Renal cortical epithelial cell (primary cell): ENCODE results near the gene BCL11A. TPM values are rescaled to one million over a fixed set of nuclear protein-coding genes. Genes with fewer than 3 reads are reported as not detected.

Source experiments
- DNase-seq: peaks from one replicate; pipeline ENCODE4 v3.0.0-alpha.2; 2011; ENCODE audit warnings: low read depth
- total RNA-seq: library from RNA; depleted of rRNA; stranded (reverse); fragments of >200 nt; gene quantifications from 2 replicates; pipeline ENCODE4 v1.2.3, GENCODE V29; 2014

BCL11A gene
- total RNA-seq, 1 donor from 2014 or later, result 0.80 TPM

DNA sequence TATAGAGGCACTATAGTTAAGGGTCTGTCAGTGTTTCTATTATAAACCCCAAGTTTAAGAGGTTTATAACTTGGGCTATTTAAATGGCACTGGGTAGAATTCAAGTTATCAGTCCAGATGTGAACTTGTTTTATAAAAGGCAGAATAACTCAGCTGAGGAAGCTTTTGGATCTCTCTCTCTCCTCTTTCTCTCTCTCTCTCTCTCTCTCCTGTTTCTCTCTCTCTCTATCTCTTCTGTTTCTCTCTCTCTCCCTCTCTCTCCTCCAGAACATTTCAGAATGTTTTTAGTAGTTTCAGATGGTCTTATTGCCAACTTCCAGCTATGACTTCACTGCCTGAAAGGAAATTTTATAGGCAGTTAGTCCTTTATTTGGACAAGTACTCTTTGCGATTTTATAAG, 6.4 kb upstream of the BCL11A start:
- DNase-seq, result no peak

GRCh38 chr2:60558536-60558935, 5.1 kb upstream of the BCL11A start:
- DNase-seq, result no peak

GRCh38 chr2:60557486-60557864, 4.0 kb upstream of the BCL11A start:
- no peak for DNase-seq

DNA sequence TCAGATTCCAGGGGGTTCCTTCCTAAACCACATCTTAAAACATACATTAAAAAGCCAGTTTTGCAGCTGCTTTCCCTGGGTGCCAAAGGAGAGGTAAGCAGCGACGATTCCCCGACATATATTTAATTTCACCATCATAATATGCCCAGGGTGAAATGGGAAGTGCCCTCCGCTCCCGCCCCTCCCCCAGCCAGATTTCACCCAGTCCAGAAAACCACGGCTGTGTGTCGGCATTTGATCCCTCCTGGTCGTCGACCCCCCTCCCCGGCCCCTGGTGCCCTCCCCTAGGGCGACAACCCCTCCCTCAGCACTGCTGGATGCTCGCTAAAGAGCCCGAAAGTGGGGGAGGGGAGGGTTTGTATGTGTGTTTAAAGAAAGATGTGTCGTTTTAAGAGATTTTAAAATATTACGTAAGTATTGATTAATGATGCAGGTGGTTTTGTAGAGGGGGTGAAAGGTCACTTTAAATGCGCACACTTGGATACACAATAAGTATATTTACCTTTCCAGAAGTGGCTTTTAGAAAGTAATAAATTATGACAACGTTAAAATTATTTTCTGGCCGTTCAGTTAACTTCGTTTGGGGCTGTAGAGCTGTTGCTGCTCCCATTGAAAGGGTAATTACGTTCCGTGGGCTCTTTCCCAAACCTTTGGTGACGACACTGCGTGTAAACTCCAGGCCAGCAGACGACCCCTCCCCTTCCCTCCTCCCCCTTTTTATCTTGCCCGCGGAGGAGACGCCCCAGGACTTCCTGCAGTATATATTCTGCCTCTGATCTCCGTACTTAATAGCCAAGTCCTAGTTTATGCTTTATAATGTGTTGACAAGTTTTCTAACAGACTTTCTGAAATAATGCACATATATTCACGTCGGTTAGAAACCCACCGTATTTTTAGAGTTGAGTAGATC, 3.4 kb upstream of the BCL11A start:
- no peak for DNase-seq

GRCh38 chr2:60556175-60556574, 2.7 kb upstream of the BCL11A start:
- DNase-seq, result no peak

GRCh38 chr2:60555783-60556139, 2.3 kb upstream of the BCL11A start:
- no peak for DNase-seq

GRCh38 chr2:60555066-60555782, 1.8 kb upstream of the BCL11A start:
- DNase-seq, result peak; percentile 34

GRCh38 chr2:60554646-60555065, 1.2 kb upstream of the BCL11A start:
- no peak for DNase-seq

DNA sequence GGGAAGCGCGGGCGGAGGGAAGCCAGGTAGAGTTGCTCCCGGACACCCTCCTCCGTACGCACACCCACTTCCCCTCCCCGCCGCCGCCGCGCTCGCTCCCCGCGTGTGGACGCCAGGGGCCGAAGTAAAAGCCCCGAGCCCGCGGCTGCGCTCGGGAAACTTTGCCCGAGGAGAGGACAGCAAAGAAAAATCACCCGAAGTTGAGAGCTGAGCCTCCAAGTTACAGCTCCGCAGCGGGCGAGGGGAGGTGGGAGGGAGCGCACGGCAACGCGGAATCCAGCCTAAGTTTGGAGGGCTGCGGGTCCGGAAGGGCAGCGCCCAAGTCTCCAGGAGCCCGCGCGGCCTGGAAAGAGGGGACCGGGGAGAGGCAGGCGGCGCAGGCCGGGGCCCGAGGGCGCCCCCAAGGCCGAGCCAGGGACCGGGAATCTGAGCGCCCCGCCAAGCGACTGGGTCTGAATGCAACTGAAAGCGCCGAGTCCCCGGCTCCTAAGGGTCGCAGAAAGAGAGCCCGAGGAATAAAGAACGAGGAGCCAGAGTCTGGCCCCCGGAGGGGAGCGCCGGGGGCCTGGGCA, 706 bp upstream of the BCL11A start:
- DNase-seq, result no peak

GRCh38 chr2:60552851-60553494, 481 bp downstream of the BCL11A start:
- DNase-seq, result no peak

DNA sequence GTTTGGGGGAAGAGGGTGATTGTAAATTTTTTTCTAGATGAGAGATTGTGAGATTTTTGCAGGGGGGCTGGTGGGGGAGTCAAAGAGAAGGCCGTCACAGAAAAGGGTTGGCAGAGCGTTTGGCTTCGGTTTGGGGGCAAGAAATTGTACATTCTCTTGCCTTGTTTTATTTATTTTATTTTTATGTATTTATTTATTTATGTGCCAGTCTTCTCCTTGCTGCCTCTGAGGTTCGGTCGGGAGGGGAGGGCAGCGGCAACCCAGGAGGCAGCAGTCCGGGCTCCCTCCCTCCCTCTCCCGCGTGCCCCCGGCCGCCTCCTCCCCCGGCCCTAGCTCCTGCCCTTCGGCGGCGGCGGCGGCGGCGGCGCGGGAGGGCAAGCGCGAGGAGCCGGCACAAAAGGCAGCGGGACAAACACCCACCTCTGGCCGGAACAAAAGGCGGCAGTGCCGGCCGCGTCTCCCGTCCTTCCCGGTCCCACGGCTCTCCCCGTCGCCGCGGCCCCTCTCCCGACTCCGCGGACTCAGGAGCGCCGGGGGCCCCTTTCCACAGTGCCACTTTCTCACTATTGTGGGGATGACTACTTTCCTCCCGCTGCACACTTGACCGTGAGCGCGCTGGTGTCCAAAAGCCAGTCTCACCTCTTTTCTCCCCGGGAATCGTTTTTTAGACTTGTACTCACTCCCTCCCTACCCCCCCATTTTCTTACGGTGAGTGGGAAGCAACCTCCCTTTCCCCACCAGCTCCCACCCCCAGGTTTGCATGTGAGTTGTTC, 1.2 kb downstream of the BCL11A start:
- DNase-seq, result no peak

DNA sequence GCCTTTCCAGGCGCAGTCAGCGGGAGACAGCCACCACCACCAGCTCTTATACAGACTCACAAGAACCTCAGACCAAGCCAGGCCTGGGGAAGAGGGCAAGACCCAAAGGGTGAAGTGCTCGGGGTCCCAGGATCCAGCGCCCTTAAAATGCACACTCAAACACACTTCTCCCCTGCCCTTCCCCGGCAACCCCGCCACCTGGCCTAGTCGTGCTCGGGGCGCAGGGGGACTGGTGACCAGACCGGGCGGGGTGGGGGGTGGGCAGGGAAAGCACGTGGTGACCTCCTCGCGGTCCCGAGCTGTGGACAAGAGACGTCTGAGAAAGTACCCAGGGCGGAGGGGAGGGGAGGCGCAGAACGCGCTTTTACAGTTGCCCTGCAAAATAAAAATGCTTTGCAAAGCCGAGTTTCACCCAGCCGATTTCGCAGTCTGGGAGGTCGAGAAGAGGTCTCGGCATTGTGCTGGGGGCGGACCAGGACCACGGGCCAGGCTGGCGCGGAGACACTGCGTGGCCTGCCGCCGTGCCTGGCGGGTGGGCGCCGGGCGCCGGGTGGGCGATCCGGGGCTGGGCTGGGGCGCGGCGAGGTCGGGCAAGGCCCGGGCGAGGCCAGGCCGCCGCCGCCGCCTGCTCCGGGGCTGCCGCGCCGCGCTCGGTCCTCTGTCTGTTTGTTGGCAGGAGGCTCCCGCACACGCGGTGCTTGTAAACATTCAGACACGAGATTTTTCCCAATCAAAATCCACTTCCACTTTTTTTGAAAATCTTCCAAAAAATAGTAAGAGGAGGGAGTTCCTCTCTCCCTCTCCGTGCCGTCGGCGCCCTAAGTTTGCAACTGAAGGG, 2.0 kb downstream of the BCL11A start:
- no peak for DNase-seq

DNA sequence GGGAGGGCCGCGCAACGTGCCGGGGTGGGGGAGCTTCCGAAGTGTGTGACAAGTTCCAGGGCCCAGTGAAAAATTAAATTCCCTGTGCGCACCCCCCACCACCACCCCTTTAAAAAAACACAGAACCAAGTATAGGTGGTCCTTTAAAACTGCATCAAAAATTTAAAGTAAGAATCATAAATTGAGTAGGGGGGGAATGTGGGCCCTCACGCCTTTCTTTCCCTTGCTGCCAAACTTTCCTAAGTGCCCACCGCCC, 2.5 kb downstream of the BCL11A start:
- DNase-seq, result no peak

- peak; percentile 62 for DNase-seq
Measured at GRCh38 chr2:60550178-60550983, 3.1 kb downstream of the BCL11A start.

- no peak for DNase-seq
Measured at GRCh38 chr2:60549928-60550177, 3.6 kb downstream of the BCL11A start.

DNA sequence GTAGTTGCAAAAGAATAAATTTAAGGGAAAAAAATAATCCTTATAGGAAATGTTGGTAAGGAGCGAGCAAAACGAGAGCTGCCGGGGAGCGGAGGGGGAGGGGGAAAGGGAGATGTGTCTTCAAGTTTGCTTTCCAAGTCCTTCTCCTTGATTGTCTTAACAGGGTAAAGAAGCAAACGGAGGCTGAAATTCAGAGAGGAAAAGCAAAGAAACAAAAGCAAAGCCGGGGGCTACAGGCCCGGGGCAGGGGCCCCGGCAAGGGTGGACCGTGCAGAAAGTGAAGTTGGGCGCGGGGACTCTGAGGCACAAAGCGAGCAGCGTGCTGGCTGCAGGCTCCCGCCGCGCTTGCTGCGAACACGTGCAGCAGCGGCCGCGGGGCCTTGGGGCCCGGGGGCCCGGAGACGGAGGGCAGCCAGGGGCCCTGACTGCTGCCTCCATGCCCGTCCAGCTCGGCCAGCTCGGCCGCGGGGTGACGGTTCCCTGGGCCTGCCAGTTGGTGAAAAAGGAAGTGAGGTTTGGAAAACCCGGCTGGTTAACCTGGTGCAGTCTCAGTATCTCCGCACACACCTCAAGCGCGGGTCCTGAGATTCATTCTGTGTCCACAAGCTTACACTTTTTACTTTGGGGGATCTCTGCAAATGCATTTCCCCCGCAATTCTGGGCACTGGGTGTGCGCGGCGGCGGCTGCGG, 4.1 kb downstream of the BCL11A start:
- no peak for DNase-seq

- no peak for DNase-seq
Measured at GRCh38 chr2:60548845-60549237, 4.6 kb downstream of the BCL11A start.

- no peak for DNase-seq
Measured at GRCh38 chr2:60548311-60548710, 5.1 kb downstream of the BCL11A start.

- no peak for DNase-seq
Measured at GRCh38 chr2:60547841-60548240, 5.6 kb downstream of the BCL11A start.
